CD4-positive, alpha-beta T cell treated with Interferon alpha-2 for 1 hour (primary cell): ENCODE data around the gene DGKB.
A peak's percentile ranks its signal among the peaks of the same experiment; 100 is the strongest.

Source experiments
- DNase-seq, 2 donors: peaks; one replicate each; pipeline ENCODE4 v3.0.0-alpha.2; 2020 to 2022

Gene DGKB

GRCh38 chr7:14752301-14752700 is 150.2 kb downstream of the DGKB start:
- DNase-seq, result no peak

GRCh38 chr7:14751461-14751860 is 151.1 kb downstream of the DGKB start:
- no peak for DNase-seq

GRCh38 chr7:14748461-14748860 is 154.1 kb downstream of the DGKB start:
- DNase-seq, result no peak

GRCh38 chr7:14747701-14748100 is 154.8 kb downstream of the DGKB start:
- DNase-seq, result no peak

- no peak for DNase-seq
Measured at GRCh38 chr7:14745076-14745475, 157.5 kb downstream of the DGKB start.

- no peak for DNase-seq
Measured at GRCh38 chr7:14740606-14741005, 161.9 kb downstream of the DGKB start.

GRCh38 chr7:14739841-14740185 is 162.7 kb downstream of the DGKB start:
- no peak for DNase-seq

- no peak for DNase-seq
Measured at GRCh38 chr7:14739168-14739840, 163.2 kb downstream of the DGKB start.

- DNase-seq, result no peak
Measured at GRCh38 chr7:14738086-14738485, 164.5 kb downstream of the DGKB start.

GRCh38 chr7:14734839-14735321 is 167.7 kb downstream of the DGKB start:
- no peak for DNase-seq

GRCh38 chr7:14720785-14721184 is 181.8 kb downstream of the DGKB start:
- DNase-seq, result no peak

- no peak for DNase-seq
Measured at GRCh38 chr7:14717816-14718215, 184.7 kb downstream of the DGKB start.

- no peak for DNase-seq
Measured at GRCh38 chr7:14717169-14717568, 185.4 kb downstream of the DGKB start.

- no peak for DNase-seq
Measured at GRCh38 chr7:14714161-14714728, 188.3 kb downstream of the DGKB start.

- DNase-seq, result no peak
Measured at GRCh38 chr7:14698239-14698638, 204.3 kb downstream of the DGKB start.

GRCh38 chr7:14697684-14698083 is 204.9 kb downstream of the DGKB start:
- DNase-seq, result no peak

- peak; percentile 4 to 54 for DNase-seq
Measured at GRCh38 chr7:14691597-14692203, 210.9 kb downstream of the DGKB start.

GRCh38 chr7:14691034-14691433 is 211.5 kb downstream of the DGKB start:
- no peak for DNase-seq

- no peak for DNase-seq
Measured at GRCh38 chr7:14690486-14690885, 212.1 kb downstream of the DGKB start.

GRCh38 chr7:14690075-14690474 is 212.5 kb downstream of the DGKB start:
- no peak for DNase-seq

GRCh38 chr7:14688208-14688607 is 214.3 kb downstream of the DGKB start:
- no peak for DNase-seq

- DNase-seq, result no peak
Measured at GRCh38 chr7:14687777-14688176, 214.8 kb downstream of the DGKB start.

- no peak for DNase-seq
Measured at GRCh38 chr7:14687241-14687640, 215.3 kb downstream of the DGKB start.

GRCh38 chr7:14685167-14685566 is 217.4 kb downstream of the DGKB start:
- DNase-seq, result no peak
